NCI-H146 (cell line): Measurements from ENCODE around the gene TNFRSF19.

Experiments
- DNase-seq: peaks from one replicate; lab custom pipeline; 2025; lab: John Stamatoyannopoulos, UW

TNFRSF19 gene

DNA sequence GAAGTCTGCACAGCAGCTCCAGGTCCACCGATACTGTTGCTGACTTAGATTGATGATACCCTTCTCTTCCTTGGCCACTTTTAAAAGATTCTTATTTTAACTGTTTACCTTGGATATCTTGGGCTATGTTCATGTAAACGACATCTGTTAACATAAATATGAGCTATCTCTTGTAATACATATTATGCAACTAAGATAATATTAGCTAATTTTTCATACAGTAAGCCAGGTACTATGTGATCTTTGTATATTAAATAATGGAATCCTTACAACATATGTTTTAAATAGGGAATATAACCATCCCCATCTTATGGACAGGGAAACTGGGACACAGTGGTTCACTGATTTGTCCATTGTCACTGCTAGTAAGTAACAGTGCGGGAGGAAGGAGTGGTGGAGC is 37.9 kb downstream of the TNFRSF19 start:
- DNase-seq = no peak

- DNase-seq = no peak
Measured at GRCh38 chr13:23608701-23609413, 38.6 kb downstream of the TNFRSF19 start.

DNA sequence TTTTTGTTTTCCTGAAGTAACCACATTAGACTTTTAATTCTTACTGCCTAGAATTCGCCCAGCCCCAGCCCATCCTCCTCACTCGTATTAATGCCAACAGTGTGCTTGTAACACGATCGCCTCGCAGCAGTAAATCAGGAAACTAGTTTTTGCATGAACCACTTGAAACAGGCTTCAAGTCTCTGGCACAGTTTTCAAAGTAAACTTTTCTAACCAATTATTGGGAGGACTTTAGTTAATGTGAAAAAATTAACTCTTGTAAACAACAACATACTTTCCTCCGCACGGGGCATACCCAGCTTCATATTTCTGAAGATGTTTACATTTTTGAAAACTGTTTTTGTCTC is 39.2 kb downstream of the TNFRSF19 start:
- no peak for DNase-seq

DNA sequence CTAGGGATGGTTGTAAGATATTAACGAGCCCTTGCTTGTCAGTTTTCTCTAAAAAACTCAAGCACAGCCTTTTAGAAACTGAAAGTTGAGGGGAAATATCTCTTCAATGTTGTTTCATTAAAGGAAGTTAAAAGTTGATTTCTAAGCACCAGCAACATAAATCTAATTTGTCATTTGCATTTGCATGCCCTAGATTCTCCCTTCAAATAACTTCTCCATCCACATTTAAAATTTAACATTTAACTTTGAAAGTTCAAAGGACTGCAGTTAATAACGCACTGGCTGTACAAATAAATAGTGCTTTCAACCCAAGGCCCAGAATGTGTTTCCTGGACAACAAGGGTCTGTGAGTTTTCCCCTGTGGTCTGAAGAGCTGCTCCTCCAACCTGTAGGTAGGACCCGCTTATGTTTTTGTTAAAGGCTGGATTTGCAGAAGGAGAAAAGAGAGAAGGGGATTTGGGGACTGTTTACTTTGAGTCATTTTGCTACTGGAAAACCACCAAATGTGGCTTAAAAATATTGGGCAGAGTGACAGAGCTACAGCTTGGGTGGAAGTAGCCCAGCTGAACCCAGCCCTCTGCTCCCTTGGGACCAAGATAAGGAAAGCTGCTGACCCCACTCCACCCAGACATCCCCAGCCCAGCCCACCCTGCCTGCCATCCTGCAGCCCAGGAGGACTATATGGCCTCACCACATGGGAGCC is 39.8 kb downstream of the TNFRSF19 start:
- no peak for DNase-seq

DNA sequence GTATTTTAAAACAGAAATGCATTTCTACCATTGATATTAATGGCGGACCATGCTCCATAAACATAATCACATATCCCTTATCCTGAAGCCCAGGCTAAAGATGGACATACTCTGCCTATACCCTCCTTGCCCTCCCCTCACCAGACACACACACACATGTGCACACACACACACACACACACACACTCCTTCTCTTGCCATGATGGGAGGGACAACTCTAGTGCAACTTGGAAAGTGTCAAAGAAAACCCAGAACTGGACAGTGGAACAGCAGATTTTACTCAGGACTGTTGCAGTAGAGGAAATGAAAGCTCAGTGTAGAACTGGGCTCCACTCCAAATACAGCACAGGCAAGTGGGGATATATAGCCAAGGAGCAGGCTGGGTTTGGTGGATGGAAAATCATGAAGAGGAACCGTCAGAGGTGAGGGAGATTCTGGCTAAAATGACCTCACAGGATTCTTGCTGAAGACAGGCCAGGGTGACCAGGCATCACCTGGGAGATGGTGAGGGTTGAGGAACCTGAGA is 40.8 kb downstream of the TNFRSF19 start:
- DNase-seq = no peak

- no peak for DNase-seq
Measured at GRCh38 chr13:23612182-23612581, 42.0 kb downstream of the TNFRSF19 start.

DNA sequence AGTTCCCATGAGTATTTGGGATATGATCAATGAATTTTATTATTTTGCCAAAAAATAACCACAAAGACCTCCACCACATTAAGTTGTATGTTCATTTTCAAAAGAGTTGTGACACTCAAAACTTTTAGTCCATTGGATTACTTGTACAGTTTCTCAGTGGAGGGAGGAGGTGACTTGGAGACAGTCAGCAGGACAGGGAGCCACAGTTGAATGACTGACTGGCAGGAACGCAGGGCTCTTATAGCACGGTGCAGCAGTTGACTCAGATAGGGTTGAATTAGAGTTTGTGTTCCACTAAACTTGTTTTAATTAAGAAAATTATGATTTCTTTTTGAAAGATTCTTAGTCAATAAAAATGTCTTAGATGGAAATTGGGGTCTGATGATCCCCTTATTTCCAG is 42.5 kb downstream of the TNFRSF19 start:
- no peak for DNase-seq

GRCh38 chr13:23613596-23613995 is 43.4 kb downstream of the TNFRSF19 start:
- DNase-seq = no peak

- DNase-seq = no peak
Measured at GRCh38 chr13:23615395-23616081, 45.3 kb downstream of the TNFRSF19 start.

DNA sequence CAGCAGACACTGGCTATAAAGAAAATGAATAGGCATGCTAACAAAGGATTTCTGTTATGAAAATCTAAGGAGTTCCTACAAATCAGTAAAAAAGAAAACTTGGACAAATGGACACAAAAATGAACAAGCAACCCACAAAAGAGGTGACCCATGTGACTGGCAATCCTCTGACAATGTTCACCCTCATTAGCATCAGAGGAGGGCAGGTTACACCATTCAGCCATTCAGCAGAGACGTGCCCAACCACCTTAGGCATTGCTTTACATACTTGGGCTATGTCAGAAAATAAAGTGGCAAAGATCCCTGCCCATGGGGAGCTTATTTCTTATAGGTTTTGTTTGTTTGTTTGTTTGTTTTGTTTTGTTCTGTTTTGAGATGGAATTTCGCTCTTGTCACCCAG is 46.0 kb downstream of the TNFRSF19 start:
- DNase-seq = no peak

DNA sequence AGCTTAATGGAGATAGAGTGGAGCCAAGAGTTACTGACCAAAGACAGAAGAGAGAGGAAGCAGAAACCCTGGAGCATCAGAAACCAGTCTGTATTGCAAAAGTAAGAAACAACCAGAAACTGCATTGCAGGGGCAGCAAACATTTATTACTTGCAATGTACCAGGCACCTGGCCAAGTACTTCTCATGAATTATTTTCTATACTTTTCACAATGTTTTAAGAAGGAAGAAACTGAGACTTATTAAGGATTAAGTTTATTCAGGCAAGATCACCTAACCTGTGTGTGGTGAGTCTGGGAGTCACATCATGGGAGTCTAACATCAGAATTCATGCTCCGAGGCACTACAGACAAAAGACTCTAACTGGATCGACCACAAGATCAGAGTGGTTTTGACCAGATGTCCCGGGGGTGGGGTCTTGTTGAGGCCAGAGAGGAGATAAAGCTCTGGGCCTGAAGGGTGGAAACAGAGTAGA is 47.4 kb downstream of the TNFRSF19 start:
- no peak for DNase-seq

DNA sequence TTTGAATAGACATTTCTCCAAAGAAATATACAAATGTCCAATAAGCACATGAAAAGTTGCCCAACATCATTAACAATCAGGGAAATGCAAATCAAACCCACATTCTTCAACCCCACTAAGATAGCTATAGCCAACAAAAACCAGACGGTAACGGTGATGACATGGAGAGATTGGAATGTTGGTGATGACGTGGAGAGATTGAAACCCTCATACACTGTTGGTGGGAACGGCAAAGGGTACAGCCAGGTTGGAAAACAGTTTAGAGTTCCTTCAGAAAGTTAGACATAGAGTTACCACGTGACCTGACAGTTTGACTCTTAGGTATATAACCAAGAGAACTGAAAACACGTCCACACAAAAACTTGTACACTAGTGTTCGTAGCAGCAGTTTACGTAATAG is 48.1 kb downstream of the TNFRSF19 start:
- no peak for DNase-seq

GRCh38 chr13:23619068-23619855 is 49.0 kb downstream of the TNFRSF19 start:
- DNase-seq = no peak

DNA sequence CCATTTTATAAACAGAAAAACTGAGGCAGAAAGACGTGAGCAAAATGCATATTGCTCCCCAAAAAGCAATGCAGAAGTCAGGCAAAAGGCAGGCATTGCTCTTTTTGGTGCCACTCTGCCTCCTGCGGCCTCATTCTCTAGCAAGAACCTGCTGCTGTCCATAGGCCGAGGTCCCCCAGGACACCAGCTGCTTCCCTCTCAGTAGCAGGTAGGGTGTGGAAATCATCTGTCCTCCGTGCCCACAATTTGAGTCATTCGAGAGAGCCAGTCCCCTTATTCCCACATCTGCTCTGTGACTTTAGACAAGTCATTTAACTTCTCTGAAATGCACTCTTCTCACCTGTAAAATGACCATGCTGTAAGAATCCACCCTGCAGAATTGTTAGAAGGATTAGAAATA is 50.0 kb downstream of the TNFRSF19 start:
- no peak for DNase-seq

DNA sequence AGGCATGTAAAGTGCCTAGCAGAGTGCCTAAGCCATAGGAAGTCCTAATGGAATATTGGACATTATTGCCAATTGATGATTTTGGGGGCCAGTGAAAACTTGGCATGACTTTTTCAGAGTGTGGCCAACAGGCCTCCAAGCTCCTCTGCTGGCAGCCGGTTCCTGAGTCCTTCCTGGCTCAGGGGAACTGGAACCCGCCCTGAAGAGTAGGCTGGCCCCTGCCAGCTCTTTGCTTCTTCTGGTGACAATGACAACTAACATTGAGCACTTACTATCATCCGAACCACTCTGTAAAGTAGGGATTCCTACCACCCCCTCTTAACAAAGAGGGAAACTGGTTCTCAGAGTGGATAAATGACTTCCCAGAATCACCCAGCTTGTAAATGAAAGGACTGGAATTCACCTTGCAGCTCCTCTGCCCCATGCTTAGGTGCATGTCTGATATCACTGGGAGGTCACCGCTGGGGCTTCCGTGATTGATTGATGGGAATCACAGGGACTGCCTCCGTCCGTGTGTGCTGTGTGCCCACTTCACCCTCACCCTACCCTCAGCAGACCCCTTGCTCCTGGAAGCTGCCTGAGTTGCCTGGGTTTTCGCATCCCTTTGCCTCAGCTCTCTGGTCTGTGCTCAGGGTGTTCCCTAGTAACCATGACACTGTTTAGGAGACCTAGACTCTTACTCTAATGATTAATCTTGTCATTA is 50.6 kb downstream of the TNFRSF19 start:
- no peak for DNase-seq

- no peak for DNase-seq
Measured at GRCh38 chr13:23621316-23621645, 51.1 kb downstream of the TNFRSF19 start.

GRCh38 chr13:23622985-23623384 is 52.8 kb downstream of the TNFRSF19 start:
- no peak for DNase-seq

DNA sequence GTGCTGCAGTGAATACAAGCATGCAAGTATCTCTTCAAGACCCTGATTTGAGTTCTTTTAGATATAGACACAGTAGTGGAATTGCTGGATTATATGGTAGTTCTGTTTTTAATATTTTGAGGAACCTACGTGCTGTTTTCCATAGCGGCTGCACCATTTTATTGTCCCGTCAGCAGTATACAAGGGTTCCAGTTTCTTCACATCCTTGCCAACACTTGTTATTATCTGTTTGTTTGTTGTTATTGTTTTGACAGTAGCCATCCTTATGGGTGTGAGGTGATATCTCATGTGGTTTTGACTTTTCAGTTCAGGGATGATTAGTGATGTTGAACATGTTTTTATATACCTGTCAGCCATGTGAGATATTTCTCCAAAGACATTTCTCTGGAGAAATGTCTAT is 53.2 kb downstream of the TNFRSF19 start:
- DNase-seq = no peak

DNA sequence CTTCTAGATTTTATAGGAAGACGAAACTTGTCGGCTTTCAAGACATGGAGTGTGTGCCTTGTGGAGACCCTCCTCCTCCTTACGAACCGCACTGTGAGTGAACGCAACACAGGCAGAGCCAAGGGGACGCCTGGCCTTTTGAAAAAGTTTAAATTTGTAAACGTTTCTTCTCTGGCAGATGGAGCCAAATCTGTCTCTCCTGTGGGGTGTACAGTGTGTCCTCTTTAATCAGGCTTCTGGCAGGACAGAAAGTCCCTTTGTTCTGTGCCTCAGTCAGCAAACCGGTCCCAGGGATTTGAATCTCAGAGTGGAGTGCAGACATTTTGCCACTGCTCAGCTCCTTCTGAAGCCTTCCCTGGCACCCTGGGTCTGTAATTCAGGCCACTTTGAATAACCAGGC is 56.5 kb downstream of the TNFRSF19 start:
- DNase-seq = no peak

DNA sequence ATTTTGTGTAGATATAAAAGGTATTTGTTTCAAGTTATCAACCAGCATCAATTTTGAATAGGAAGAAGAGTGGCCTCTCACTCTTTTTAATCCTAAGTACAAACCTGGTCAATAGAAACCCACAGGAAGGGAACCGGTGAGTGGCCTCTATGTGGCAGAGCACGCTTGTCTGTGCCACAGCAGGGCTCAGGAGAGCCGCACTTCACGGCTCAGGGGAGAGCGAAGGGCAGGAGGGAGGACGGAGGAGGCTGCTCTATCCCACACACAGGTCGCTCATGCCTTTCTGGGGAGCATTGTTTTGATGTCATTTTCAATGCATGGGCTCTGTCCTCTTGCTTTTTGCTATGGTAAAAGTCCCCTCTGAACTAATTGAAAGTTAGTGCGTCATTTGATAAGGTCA is 57.2 kb downstream of the TNFRSF19 start:
- no peak for DNase-seq

- no peak for DNase-seq
Measured at GRCh38 chr13:23628250-23628649, 58.0 kb downstream of the TNFRSF19 start.
